Neural progenitor cell (in vitro differentiated cells): ENCODE results near the gene KAT8. TPM values are rescaled to one million over a fixed set of nuclear protein-coding genes. Genes with fewer than 3 reads are reported as not detected.

Experiments used
- DNase-seq: peaks from one replicate; pipeline ENCODE4 v3.0.0-alpha.2; 2016; ENCODE audit warnings: low spot score
- H2AFZ ChIP-seq: fragments of 200-600 bp; sonication (generic); replicated peaks from 2 replicates; pipeline ENCODE4 v1.6.1; 2016; ENCODE audit warnings: antibody characterized with exemption
- H3F3A ChIP-seq: fragments of 200-600 bp; sonication (generic); 2 replicates; pipeline ENCODE4 v1.6.1; 2016; ENCODE audit warnings: antibody characterized with exemption, low read depth
- H3K27ac ChIP-seq: fragments of 200-600 bp; sonication (generic); 2 replicates; pipeline ENCODE4 v1.5.1; 2016; ENCODE audit warnings: mild to moderate bottlenecking
- H3K27me3 ChIP-seq: fragments of 200-600 bp; sonication (generic); 2 replicates; pipeline ENCODE4 v1.6.1; 2016; ENCODE audit warnings: mild to moderate bottlenecking, moderate library complexity
- H3K36me3 ChIP-seq: fragments of 200-600 bp; sonication (generic); 2 replicates; pipeline ENCODE4 v1.5.1; 2016
- H3K4me1 ChIP-seq: fragments of 200-600 bp; sonication (generic); 2 replicates; pipeline ENCODE4 v1.6.1; 2016; ENCODE audit warnings: mixed run types
- H3K4me2 ChIP-seq: fragments of 200-600 bp; sonication (generic); 2 replicates; pipeline ENCODE4 v1.6.1; 2016
- H3K4me3 ChIP-seq: fragments of 200-600 bp; sonication (generic); 2 replicates; pipeline ENCODE4 v1.5.1; 2016
- H3K79me2 ChIP-seq: fragments of 200-600 bp; sonication (generic); 2 replicates; pipeline ENCODE4 v1.6.1; 2016; ENCODE audit warnings: low read depth
- H3K9ac ChIP-seq: fragments of 200-600 bp; sonication (generic); 2 replicates; pipeline ENCODE4 v1.6.1; 2016
- H3K9me3 ChIP-seq: fragments of 200-600 bp; sonication (generic); 2 replicates; pipeline ENCODE4 v1.5.1; 2016; ENCODE audit warnings: low read depth
- H4K20me1 ChIP-seq: fragments of 200-600 bp; sonication (generic); 2 replicates; pipeline ENCODE4 v1.6.1; 2016; ENCODE audit warnings: low read depth
- H3K27ac Mint-ChIP-seq: 3 replicates; pipeline ENCODE4 v1.8.0; 2021; ENCODE audit warnings: mixed read lengths
- H3K27me3 Mint-ChIP-seq: 2 replicates; pipeline ENCODE4 v1.8.0; 2022; ENCODE audit warnings: low read depth, mild to moderate bottlenecking, inconsistent platforms, moderate library complexity, mixed read lengths; ENCODE audit not compliant: insufficient read depth
- H3K36me3 Mint-ChIP-seq: 3 replicates; pipeline ENCODE4 v1.8.0; 2021; ENCODE audit warnings: mixed read lengths
- H3K4me1 Mint-ChIP-seq: 3 replicates; pipeline ENCODE4 v1.8.0; 2021; ENCODE audit warnings: mixed read lengths
- H3K4me3 Mint-ChIP-seq: 3 replicates; pipeline ENCODE4 v1.8.0; 2021; ENCODE audit warnings: mild to moderate bottlenecking, moderate library complexity, mixed read lengths
- H3K9me3 Mint-ChIP-seq: 3 replicates; pipeline ENCODE4 v1.8.0; 2020; ENCODE audit warnings: mixed read lengths
- CTCF ChIP-seq: fragments of 200-600 bp; sonication (generic); IDR thresholded peaks from 2 replicates; pipeline ENCODE4 v1.5.1; 2017; ENCODE audit warnings: antibody characterized with exemption, mild to moderate bottlenecking
- EZH2 ChIP-seq: fragments of 200-600 bp; sonication (generic); IDR thresholded peaks from 2 replicates; pipeline ENCODE4 v1.6.1; 2017; ENCODE audit warnings: antibody characterized with exemption, mild to moderate bottlenecking, moderate library complexity
- EZH2phosphoT487 ChIP-seq: fragments of 200-600 bp; sonication (generic); IDR thresholded peaks from 2 replicates; pipeline ENCODE4 v1.6.1; 2017; ENCODE audit warnings: antibody characterized with exemption
- total RNA-seq: library from RNA; depleted of rRNA; stranded (reverse); fragments of >200 nt; gene quantifications from 2 replicates; pipeline ENCODE4 v1.2.3, GENCODE V29; 2015; ENCODE audit warnings: low replicate concordance

Gene KAT8
- total RNA-seq, 1 donor from 2014 or later: 59.7 TPM

DNA sequence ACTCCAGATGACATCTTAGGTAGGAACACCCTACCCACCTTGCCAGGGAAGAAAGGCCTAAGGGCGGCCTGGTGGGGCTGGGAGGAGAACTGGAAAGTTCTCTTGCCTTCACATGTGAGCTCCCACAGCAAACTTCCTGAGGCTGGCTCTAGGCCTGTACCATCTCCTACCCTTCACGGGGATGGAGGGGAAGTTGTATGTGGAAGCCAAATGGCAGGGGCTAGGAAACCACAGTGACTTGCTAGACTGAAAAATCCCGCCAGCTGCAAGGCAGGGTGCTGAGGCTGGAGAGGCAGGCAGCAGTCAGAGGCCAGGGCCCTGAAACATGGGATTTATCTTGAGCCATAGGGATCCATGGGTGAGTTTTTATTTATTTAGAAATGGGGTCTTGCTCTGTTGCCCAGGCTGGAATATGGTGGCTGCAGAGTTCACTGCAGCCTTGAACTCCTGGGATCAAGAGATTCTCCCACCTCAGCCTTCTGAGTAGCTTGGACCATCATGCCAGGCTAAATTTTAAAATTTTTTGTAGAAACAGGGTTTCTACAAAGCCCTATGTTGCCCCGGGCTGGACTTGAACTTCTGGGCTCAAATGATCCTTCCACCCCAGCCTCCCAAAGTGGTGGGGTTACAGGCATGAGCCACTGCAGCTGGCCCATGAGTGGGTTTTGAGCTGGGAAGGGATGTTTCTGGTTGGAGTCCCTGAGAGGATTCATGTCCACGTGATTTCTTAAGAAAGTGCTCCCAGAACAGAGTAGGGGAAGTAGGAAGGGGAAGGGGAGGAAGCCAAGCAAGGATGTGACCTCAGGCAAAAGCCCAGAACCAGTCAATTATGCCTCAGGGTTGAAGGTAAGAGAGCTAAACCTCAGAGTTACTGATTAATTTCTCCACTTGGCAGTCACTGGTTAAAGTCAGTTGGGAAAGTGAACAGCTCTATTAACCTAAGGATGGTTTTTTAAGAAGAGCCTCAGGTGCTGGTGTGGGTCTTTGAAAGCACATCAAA lies 4.0 kb upstream of the KAT8 start:
- Histone ChIP-seq H3K79me2 (peaks cover 24% of the 10 kb centered on the region), H3K4me3 (no peak overlapping the region), H3K9ac (no peak overlapping the region), H3K27ac (no peak overlapping the region), H3K4me2 (no peak overlapping the region), H3K9me3 (no peaks in the 10 kb centered on the region), H3K36me3 (no peaks in the 10 kb centered on the region), H3F3A (peaks cover 7% of the 10 kb centered on the region), H3K4me1 (no peaks in the 10 kb centered on the region), H2AFZ (no peak overlapping the region), H4K20me1 (peaks cover 9% of the 10 kb centered on the region), H3K27me3 (no peaks in the 10 kb centered on the region)
- Mint-ChIP-seq H3K36me3 (peaks cover 17% of the 10 kb centered on the region), H3K27ac (no peak overlapping the region), H3K4me1 (peaks cover 9% of the 10 kb centered on the region), H3K27me3 (peaks cover 7% of the 10 kb centered on the region), H3K4me3 (peak overlapping the region; percentile 39), H3K9me3 (no peaks in the 10 kb centered on the region)
- TF ChIP-seq EZH2 (no peak), EZH2phosphoT487 (no peak), CTCF (no peak)
- DNase-seq: no peak

- Histone ChIP-seq H3K4me3 (no peak overlapping the region), H3F3A (peaks cover 7% of the 10 kb centered on the region), H3K9ac (no peak overlapping the region), H3K4me1 (no peaks in the 10 kb centered on the region), H2AFZ (no peak overlapping the region), H4K20me1 (peaks cover 18% of the 10 kb centered on the region), H3K79me2 (peaks cover 32% of the 10 kb centered on the region), H3K4me2 (no peak overlapping the region), H3K9me3 (no peaks in the 10 kb centered on the region), H3K36me3 (no peaks in the 10 kb centered on the region), H3K27me3 (no peaks in the 10 kb centered on the region), H3K27ac (no peak overlapping the region)
- no peak for DNase-seq
- H3K27me3 Mint-ChIP-seq: peaks cover 7% of the 10 kb centered on the region
- H3K4me3 Mint-ChIP-seq: peak overlapping the region; percentile 72
- TF ChIP-seq EZH2phosphoT487 (no peak), CTCF (no peak), EZH2 (no peak)
- H3K9me3 Mint-ChIP-seq: no peaks in the 10 kb centered on the region
- H3K4me1 Mint-ChIP-seq: peaks cover 9% of the 10 kb centered on the region
- no peak overlapping the region for H3K27ac Mint-ChIP-seq
- H3K36me3 Mint-ChIP-seq: peaks cover 19% of the 10 kb centered on the region
These were observed 3.0 kb upstream of the KAT8 start for GRCh38 chr16:31114468-31114867.

DNA sequence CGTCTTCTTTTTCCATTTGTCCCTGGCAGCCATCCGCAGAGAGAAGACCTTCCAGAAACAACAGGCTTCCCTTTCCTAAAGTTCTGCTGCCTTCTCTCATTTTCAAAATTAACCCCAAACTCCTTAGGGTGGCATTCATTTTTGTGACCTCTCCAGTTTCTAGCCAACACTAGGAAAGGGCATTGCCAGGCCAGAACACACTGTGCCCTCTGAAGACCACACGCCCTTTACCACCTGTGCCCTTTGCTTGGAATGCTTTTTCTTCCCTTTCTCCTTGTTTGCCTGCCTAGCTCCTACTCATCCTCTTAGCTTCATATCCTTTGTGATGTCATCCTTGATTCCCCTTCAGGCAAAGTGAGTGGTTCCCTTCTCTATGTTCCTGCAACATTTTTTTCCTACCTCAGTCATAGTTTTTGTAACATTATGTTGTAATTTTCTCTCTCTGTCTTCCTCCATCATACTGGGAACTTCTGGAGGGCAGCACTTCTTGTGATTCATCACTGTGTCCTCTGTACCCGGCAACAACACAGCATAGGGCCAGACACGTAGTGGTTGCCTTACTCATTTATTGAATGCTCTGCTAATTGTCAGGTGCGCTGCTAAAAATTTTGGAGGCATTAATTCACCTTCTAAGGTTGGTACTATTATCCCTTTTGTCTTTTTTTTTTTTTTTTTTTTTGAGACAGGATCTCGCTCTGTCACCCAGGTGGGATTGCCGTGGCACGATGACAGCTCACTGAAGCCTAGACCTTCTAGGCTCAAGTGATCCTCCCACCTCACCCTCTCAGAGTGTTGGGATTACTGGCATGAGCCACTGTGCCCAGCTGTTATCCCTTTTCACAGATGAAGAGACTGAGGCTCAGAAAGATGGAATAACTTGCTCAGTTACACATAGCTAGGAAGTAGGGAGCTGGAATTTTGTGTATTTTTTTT lies 1.0 kb downstream of the KAT8 start:
- no peak overlapping the region for H3K9ac ChIP-seq

More for the DNA sequence above, 1.0 kb downstream of the KAT8 start:
- no peak overlapping the region for H3K27ac ChIP-seq
- H3K27me3 ChIP-seq: no peaks in the 10 kb centered on the region
- peaks cover 7% of the 10 kb centered on the region for H3K36me3 ChIP-seq
- peaks cover 8% of the 10 kb centered on the region for H3K4me1 Mint-ChIP-seq
- no peak for TF ChIP-seq CTCF
- no peak for TF ChIP-seq EZH2phosphoT487
- no peak for TF ChIP-seq EZH2
- H3K9me3 Mint-ChIP-seq: no peaks in the 10 kb centered on the region
- H3K9me3 ChIP-seq: no peaks in the 10 kb centered on the region
- H3K36me3 Mint-ChIP-seq: peaks cover 18% of the 10 kb centered on the region
- peak overlapping the region; percentile 10 for H3K27ac Mint-ChIP-seq
- no peak for DNase-seq
- no peaks in the 10 kb centered on the region for H3K4me1 ChIP-seq
- H4K20me1 ChIP-seq: peaks cover 18% of the 10 kb centered on the region
- peak overlapping the region; percentile 84 for H3K4me3 ChIP-seq
- H3K27me3 Mint-ChIP-seq: peaks cover 11% of the 10 kb centered on the region
- H3K4me2 ChIP-seq: peak overlapping the region; percentile 95
- H3K4me3 Mint-ChIP-seq: peak overlapping the region; percentile 85
- peaks cover 38% of the 10 kb centered on the region for H3K79me2 ChIP-seq
- H3F3A ChIP-seq: peaks cover 7% of the 10 kb centered on the region
- H2AFZ ChIP-seq: no peak overlapping the region
